Measurements from ENCODE around the gene PPP6C. TPM values are rescaled to one million over a fixed set of nuclear protein-coding genes. Genes with fewer than 3 reads are reported as not detected.
A peak's percentile ranks its signal among the peaks of the same experiment; 100 is the strongest.
"Not testable (repeated sequence)": the region's sequence is repeated elsewhere in the genome, so short reads cannot be mapped to it uniquely, and the experiment has no call there.

The PPP6C gene
- total RNA-seq, 1 experiment from 2014 or later, result 53.3 TPM

- no peak overlapping the region for H2AK5ac ChIP-seq (ENCODE audit: insufficient read length, low read length)
- no peak overlapping the region for H2BK15ac ChIP-seq (ENCODE audit: low read depth, low read length)
- H2BK120ac ChIP-seq (ENCODE audit: low read depth, low read length, poor library complexity, severe bottlenecking), result no peak overlapping the region
- peaks cover 11% of the 10 kb centered on the region; the same call in 1 of the 2 replicates for H3K79me2 ChIP-seq (ENCODE audit: insufficient read depth, low read length)
- no peak for DNase-seq
- no peak overlapping the region for H4K8ac ChIP-seq (replicated peaks; ENCODE audit: insufficient read length, low read depth, low read length)
- no peak overlapping the region for H3K18ac ChIP-seq (ENCODE audit: insufficient read length, low read depth, low read length)
- H3K14ac ChIP-seq (ENCODE audit: insufficient read depth, low read length), result no peak overlapping the region
- H3K56ac ChIP-seq (ENCODE audit: insufficient read length, low read depth, low read length), result no peak overlapping the region
- no peak overlapping the region for H3T11ph ChIP-seq (ENCODE audit: low read length)
- no peak overlapping the region for H3K4ac ChIP-seq (ENCODE audit: low read depth, low read length)
- no peak overlapping the region for H3K4me2 ChIP-seq (ENCODE audit: insufficient read depth, insufficient read length, low read length)
- H3K23ac ChIP-seq (ENCODE audit: insufficient read length, low read depth, low read length), result no peak overlapping the region
- H3K27me3 ChIP-seq (ENCODE audit: insufficient read depth, low read length), result no peaks in the 10 kb centered on the region
- H2BK12ac ChIP-seq (ENCODE audit: insufficient read length, low read depth, low read length), result no peak overlapping the region
- H3K36me3 Mint-ChIP-seq (ENCODE audit: insufficient read depth in 1 of 3, low read depth in 3 of 3), result peaks cover 46 to 69% (median 62%) of the 10 kb centered on the region in 3 experiments
- no peak for TF ChIP-seq CTCF (conservative IDR thresholded peaks at IDR 0.05)
- H2AFZ ChIP-seq (ENCODE audit: low read length), result no peak overlapping the region
- H3K27me3 Mint-ChIP-seq (ENCODE audit: low read depth), result no peaks in the 10 kb centered on the region; the same call in 1 of the 2 replicates
- H3K27ac ChIP-seq (ENCODE audit: insufficient read length, low read depth, low read length), result no peak overlapping the region
- H3K9me3 Mint-ChIP-seq, result peaks cover 0 to 4% of the 10 kb centered on the region in 2 experiments; a peak in 1 of 5 replicates
- no peaks in the 10 kb centered on the region for H3K23me2 ChIP-seq (ENCODE audit: insufficient read length, low read depth, low read length, poor library complexity, severe bottlenecking)
- peak overlapping the region in 1 of 3 experiments; percentile 21; a peak in 1 of 7 replicates for H3K27ac Mint-ChIP-seq
- H4K91ac ChIP-seq (ENCODE audit: insufficient read length, low read depth, low read length), result no peak overlapping the region
- no peak overlapping the region for H2BK5ac ChIP-seq (ENCODE audit: insufficient read length, low read length)
- H3K79me1 ChIP-seq (ENCODE audit: insufficient read depth, low read depth, low read length, poor library complexity, severe bottlenecking), result peaks cover 4% of the 10 kb centered on the region
- H3K9me3 ChIP-seq (ENCODE audit: control insufficient read depth, low read depth, low read length), result no peaks in the 10 kb centered on the region
- WGBS (ENCODE audit: extremely low coverage, insufficient read length, low lambda C conversion rate), result no CpG with 5 or more reads among the region's 7 CpGs
- H3K4me3 Mint-ChIP-seq, result peak overlapping the region; percentile 97 to 98
- no peak overlapping the region for H4K5ac ChIP-seq (ENCODE audit: insufficient read length, low read depth, low read length)
- no peak overlapping the region for H2BK20ac ChIP-seq (ENCODE audit: low read depth, low read length, poor library complexity, severe bottlenecking)
- peaks cover 2% of the 10 kb centered on the region for H4K20me1 ChIP-seq (ENCODE audit: control insufficient read depth, insufficient read depth, insufficient read length)
- H3K4me1 Mint-ChIP-seq, result peaks cover 24 to 28% of the 10 kb centered on the region in 2 experiments
- no peaks in the 10 kb centered on the region for H3K4me1 ChIP-seq (ENCODE audit: insufficient read depth, low read length)
- no peak overlapping the region for H3K9ac ChIP-seq (ENCODE audit: extremely low read depth, insufficient read length, low read length)
Measured at GRCh38 chr9:125238127-125238914, 48.7 kb upstream of the PPP6C start.

- H3K4me2 ChIP-seq (ENCODE audit: insufficient read depth, insufficient read length, low read length); H3K27me3 Mint-ChIP-seq (ENCODE audit: low read depth): not testable (repeated sequence)
- H3K27ac Mint-ChIP-seq, result peak overlapping the region in 1 of 3 experiments; percentile 58; a peak in 1 of 7 replicates
Measured at GRCh38 chr9:125236520-125237159, 47.0 kb upstream of the PPP6C start.

More at GRCh38 chr9:125236520-125237159, 47.0 kb upstream of the PPP6C start:
- not testable (repeated sequence) for H2BK12ac ChIP-seq (ENCODE audit: insufficient read length, low read depth, low read length); H3K23me2 ChIP-seq (ENCODE audit: insufficient read length, low read depth, low read length, poor library complexity, severe bottlenecking); H4K5ac ChIP-seq (ENCODE audit: insufficient read length, low read depth, low read length); H2BK5ac ChIP-seq (ENCODE audit: insufficient read length, low read length); H2AK5ac ChIP-seq (ENCODE audit: insufficient read length, low read length); H3K9ac ChIP-seq (ENCODE audit: extremely low read depth, insufficient read length, low read length); H4K8ac ChIP-seq (replicated peaks; ENCODE audit: insufficient read length, low read depth, low read length); H2AFZ ChIP-seq (ENCODE audit: low read length); H2BK20ac ChIP-seq (ENCODE audit: low read depth, low read length, poor library complexity, severe bottlenecking); H3K27ac ChIP-seq (ENCODE audit: insufficient read length, low read depth, low read length); H3K23ac ChIP-seq (ENCODE audit: insufficient read length, low read depth, low read length); H3K27me3 ChIP-seq (ENCODE audit: insufficient read depth, low read length); H4K91ac ChIP-seq (ENCODE audit: insufficient read length, low read depth, low read length); H3K79me1 ChIP-seq (ENCODE audit: insufficient read depth, low read depth, low read length, poor library complexity, severe bottlenecking); H3K14ac ChIP-seq (ENCODE audit: insufficient read depth, low read length); H3K4me1 ChIP-seq (ENCODE audit: insufficient read depth, low read length); H3K4ac ChIP-seq (ENCODE audit: low read depth, low read length); H4K20me1 ChIP-seq (ENCODE audit: control insufficient read depth, insufficient read depth, insufficient read length); H3T11ph ChIP-seq (ENCODE audit: low read length); DNase-seq; H3K9me3 Mint-ChIP-seq; H3K9me3 ChIP-seq (ENCODE audit: control insufficient read depth, low read depth, low read length); H3K18ac ChIP-seq (ENCODE audit: insufficient read length, low read depth, low read length); H3K56ac ChIP-seq (ENCODE audit: insufficient read length, low read depth, low read length); H2BK15ac ChIP-seq (ENCODE audit: low read depth, low read length); H2BK120ac ChIP-seq (ENCODE audit: low read depth, low read length, poor library complexity, severe bottlenecking)
- no CpG with 5 or more reads among the region's 5 CpGs for WGBS (ENCODE audit: extremely low coverage, insufficient read length, low lambda C conversion rate)
- peaks cover 53 to 76% (median 68%) of the 10 kb centered on the region in 3 experiments for H3K36me3 Mint-ChIP-seq (ENCODE audit: insufficient read depth in 1 of 3, low read depth in 3 of 3)
- peak overlapping the region in 1 of 2 experiments; percentile 4; a peak in 1 of 5 replicates for H3K4me3 Mint-ChIP-seq
- H3K4me1 Mint-ChIP-seq, result peaks cover 19 to 21% of the 10 kb centered on the region in 2 experiments
- peaks cover 11% of the 10 kb centered on the region; the same call in 1 of the 2 replicates for H3K79me2 ChIP-seq (ENCODE audit: insufficient read depth, low read length)

All from H9 (cell line).